ENCODE measurements around the gene ECT2. TPM values are rescaled to one million over a fixed set of nuclear protein-coding genes. Genes with fewer than 3 reads are reported as not detected.
"Not testable (repeated sequence)": the region's sequence is repeated elsewhere in the genome, so short reads cannot be mapped to it uniquely, and the experiment has no call there.

Gene ECT2
- polyA plus RNA-seq, 5 donors: 20.0 to 61.2 (median 33.8) TPM

DNA sequence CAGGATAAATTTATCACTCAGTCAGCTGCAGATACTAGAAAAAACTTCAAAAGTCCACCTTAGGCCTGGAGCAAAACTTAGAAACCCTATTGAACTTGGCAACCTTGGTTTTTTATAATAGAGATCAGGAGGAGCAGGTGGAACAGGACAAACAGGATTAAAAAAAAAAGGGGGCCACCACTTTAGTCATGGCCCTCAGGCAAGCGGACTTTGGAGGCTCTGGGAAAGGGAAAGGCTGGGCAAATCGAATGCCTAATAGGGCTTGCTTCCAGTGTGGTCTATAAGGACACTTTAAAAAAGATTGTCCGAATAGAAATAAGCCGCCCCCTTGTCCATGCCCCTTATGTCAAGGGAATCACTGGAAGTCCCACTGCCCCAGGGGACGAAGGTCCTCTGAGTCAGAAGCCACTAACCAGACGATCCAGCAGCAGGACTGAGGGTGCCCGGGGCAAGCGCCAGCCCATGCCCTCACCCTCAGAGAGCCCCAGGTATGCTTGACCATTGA is 27.9 kb upstream of the ECT2 start:
- not testable (repeated sequence) for DNase-seq

DNA sequence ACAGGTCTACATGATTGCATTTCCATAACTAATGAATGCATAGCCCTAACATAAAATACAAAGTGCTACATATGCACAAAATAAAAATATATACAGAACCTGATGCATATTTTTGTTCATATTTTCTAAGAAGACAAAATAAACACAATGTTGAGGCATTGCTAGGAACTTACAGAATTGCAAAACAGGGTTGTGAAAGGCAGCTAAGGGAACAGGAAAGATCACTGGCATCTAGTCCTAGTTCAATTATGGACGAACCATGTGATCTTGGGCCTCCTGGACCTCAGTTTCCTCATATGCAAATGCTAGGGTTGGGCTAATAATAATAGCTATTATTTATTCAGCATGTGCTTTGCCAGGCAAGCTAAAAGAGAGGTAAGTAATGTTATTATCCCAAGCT is 24.1 kb upstream of the ECT2 start:
- no peak for DNase-seq

- no peak for DNase-seq
Observed at GRCh38 chr3:172735014-172735413, 15.5 kb upstream of the ECT2 start.

- DNase-seq: no peak
Observed at GRCh38 chr3:172739462-172739861, 11.1 kb upstream of the ECT2 start.

GRCh38 chr3:172746475-172746874 is 4.1 kb upstream of the ECT2 start:
- DNase-seq: no peak

- peak in 1 of 2 donors; percentile 31 for DNase-seq
Observed at GRCh38 chr3:172749230-172749965, 1.1 kb upstream of the ECT2 start.

DNA sequence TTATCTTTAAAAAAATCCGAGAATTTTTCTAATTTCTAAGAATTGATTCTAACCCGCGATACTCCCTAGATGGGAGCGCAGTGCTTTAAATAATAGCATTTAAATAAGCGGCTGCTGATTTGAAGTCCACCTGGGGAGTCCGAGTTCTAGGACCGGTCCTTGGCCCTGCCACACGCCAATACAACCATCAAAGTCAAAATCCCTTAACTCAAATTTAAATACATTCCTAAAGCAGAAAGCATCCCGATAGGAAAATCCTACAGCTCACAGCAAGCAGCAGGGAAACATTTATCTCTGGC is 508 bp upstream of the ECT2 start:
- no peak for DNase-seq

- DNase-seq: no peak
Observed at GRCh38 chr3:172751175-172751704, 714 bp downstream of the ECT2 start.

- no peak for DNase-seq
Observed at GRCh38 chr3:172752651-172753050, 2.1 kb downstream of the ECT2 start.

GRCh38 chr3:172753125-172753524 is 2.6 kb downstream of the ECT2 start:
- no peak for DNase-seq

DNA sequence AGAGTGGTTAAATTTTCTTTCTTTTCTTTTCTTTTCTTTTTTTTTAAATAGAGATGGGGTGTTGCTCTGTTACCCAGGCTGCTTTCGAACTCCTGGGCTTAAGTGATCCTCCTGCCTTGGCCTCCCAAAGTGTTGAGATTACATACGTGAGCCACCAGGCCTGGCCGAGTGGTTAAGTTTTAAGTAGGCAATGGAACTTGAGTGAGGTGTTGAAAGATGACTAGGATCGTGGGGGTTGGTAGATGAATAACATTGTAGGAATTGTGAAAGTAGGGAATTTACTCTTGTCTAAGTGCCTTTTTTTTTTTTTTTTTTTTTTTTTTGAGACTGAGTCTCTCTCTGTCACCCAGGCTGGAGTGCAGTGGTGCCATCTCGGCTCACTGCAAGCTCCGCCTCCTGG is 9.9 kb downstream of the ECT2 start:
- DNase-seq: not testable (repeated sequence)

DNA sequence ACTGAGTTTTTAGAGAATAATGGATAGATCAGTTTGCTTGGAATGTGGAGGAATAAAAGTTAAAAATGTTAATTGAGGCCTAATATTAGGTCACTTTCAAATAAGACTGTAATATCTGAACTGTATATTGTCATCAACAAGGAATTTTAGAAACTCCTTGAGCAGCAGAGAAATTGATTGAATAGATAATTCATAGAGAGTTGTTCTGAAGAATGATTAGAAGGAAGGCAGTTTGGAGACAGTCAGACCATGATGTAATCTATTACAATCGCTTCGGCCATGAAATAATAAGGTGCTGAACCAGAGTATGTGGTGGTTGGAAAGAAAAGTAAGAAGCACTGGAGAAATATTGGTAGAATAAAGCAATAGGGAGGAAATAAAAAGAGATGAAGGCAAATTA is 15.7 kb downstream of the ECT2 start:
- DNase-seq: no peak

DNA sequence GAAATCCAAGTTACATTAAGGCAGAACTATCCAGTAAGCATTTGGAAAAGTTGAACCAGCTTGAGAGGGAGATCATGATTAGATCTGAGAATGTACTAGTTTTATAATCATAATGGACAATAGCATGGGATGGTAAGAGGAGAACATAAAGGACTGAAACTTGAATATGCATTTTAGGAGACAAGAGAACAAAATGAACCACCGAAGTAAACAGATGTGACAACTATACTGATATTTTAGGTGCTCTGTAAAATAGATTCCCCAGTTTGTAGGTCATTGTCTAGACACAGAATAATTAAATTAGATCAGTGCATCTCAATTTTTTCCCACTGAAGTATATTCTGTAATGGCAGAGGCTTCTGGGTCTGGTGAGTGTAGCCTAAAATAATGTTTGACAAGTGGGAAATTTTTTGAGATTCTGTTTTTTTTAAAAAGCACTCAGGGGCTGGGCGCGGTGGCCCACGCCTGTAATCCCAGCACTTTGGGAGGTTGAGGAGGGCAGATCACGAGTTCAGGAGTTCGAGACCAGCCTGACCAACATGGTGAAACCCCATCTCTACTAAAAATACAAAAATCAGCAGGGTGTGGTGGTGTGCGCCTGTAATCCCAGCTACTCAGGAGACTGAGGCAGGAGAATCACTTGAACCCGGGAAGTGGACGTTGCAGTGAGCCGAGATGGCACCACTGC is 16.3 kb downstream of the ECT2 start:
- DNase-seq: no peak

- no peak for DNase-seq
Observed at GRCh38 chr3:172770382-172770781, 19.9 kb downstream of the ECT2 start.

- DNase-seq: no peak
Observed at GRCh38 chr3:172771672-172772071, 21.1 kb downstream of the ECT2 start.

- no peak for DNase-seq
Observed at GRCh38 chr3:172776049-172776717, 25.7 kb downstream of the ECT2 start.

DNA sequence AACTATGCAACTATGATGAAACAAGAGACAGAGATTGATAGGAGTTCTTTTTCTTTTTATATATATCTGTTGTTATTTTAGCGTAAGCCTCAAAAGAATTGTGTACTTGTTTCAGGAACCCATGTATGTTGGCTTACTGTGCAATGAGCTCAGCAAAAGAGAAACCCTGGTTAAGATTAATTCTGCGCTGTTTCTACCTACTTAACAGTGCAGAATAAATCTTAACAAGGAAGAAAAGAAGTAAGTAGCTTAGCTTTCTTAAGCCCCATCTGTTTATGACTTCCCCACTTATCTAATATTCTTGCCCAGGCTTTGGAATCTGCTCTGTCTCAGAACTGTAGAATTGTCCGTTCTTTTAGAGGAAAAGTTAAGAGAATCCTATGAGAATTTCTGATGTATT is 27.4 kb downstream of the ECT2 start:
- no peak for DNase-seq

- no peak for DNase-seq
Observed at GRCh38 chr3:172782235-172782634, 31.7 kb downstream of the ECT2 start.

DNA sequence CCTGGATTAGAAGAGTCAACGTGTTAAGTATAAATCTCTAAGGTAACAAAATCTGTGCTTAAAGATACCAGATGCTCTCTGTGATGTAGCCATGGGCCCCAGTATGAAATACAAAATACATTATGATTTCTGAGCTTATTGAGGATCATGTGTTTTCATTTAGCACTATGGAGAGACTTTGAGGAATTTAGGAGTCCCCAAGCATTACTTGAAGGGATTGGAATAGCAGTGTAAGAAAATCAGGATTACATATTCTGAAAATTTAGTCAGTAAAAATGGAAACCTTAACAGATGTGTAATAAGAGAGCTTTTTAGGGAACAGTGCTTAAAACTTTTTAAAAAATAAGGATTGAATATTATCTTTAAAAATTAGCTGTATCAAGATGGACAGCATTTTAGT is 35.5 kb downstream of the ECT2 start:
- DNase-seq: no peak

DNA sequence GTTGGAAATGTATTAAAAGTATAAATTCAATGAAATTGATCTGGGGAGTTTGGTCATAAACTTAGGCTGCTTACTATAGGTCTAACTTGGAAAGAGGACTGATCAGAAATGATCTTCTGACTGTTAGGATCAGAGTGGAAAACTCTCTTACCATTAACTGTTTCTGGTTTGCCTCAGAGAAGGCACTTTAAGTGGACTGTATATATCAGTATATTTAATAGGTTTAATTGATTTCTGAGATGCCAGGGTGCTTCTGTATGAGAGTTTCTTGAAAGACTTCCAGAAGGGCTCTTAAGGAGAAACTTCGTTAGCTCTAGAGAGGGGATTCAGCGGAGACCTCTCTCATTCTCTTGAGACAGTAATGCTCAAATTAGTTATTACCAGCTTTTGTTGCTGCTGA is 36.5 kb downstream of the ECT2 start:
- DNase-seq: no peak

DNA sequence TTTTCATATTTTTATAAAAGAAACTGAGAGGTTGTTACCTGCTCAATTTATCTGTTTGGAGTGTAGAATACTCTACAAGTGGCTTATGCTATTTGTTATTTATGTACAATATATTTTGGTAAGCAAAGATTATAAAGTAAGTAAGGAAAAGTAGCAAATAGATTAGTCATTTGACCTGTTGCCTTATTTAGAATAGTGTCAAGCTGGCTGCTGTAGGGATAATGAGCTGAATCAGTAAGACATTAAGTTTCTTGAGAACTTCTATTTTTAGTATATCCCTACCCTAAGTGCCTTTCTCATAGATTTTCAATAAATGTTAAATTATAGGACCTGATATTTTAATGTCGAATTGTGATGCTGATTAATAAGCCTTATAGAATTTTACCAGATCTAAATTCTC is 37.2 kb downstream of the ECT2 start:
- DNase-seq: no peak

DNA sequence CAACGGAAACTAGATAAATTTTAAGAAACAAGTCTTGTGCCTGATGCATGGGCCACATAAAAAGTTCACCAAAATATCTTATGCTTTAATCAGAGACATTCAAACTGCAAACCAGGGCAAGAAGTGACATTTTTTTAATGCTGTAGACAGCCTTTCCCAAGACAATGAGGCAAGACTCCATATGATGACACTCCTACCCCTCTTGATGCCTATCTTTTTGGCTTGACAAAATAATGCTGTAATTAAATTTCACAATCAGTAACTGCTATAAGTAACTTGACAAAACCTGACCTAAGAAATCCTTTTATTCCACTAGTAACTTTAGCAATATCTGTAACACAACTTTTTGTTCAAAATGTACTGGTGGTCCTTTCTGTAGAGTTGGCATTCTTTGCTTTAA is 48.7 kb downstream of the ECT2 start:
- DNase-seq: no peak

GRCh38 chr3:172800156-172800555 is 49.6 kb downstream of the ECT2 start:
- DNase-seq: no peak
